GM21423 (cell line): Measurements from ENCODE around the gene GBP1.
A peak's percentile ranks its signal among the peaks of the same experiment; 100 is the strongest.
"Not testable (repeated sequence)": the region's sequence is repeated elsewhere in the genome, so short reads cannot be mapped to it uniquely, and the experiment has no call there.

Source experiments
- ATAC-seq: cut with Tn5 transposase; IDR thresholded peaks from one replicate; pipeline ENCODE4 v1.9.1; 2021; ENCODE audit warnings: mild to moderate bottlenecking, moderate library complexity; ENCODE audit not compliant: unreplicated experiment

GBP1 gene

DNA sequence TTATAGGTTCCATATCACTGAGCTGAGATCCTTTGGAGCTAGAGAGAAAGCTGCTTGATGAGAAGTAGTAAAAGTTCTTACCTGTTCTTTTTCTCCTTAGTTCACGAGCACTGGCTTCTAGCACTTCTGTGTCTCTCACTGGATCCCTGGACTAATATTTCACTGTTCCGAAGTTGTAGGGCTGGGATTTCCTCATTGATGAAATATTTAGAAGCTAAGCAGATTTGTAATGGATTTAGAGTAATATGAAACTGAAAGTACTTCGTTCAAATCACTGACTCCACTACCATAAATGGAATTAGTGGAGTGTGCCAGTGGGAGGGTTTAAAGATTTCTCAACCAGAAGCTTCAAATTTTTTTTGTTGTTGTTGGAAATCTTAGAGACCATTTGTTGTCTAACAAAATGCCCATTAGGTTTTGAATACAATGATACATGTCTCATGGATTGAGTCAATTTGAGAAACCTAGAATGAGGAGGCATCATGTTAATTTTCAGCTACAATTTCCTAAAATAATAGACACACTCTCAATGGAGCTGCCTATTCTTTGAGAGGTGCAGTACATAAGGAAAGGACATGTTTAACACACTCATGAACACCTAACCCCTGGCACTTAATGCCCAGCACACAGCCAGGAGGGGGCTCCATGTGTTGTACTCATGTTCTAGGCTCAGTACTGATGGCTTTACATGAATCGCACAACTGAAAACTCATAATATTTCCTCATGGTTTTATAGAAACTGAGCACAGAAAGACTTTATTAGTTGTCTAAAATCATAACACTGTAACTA, at the start of gene GBP1:
TSS of gene GBP1 (minus strand) at position 130 of the 790 bp plus-strand sequence. CDS start 1,974 bp downstream, outside the sequence.
- peak; percentile 66 for ATAC-seq

GRCh38 chr1:89114662-89115061, 49.7 kb upstream of the GBP1 start:
- no peak for ATAC-seq

DNA sequence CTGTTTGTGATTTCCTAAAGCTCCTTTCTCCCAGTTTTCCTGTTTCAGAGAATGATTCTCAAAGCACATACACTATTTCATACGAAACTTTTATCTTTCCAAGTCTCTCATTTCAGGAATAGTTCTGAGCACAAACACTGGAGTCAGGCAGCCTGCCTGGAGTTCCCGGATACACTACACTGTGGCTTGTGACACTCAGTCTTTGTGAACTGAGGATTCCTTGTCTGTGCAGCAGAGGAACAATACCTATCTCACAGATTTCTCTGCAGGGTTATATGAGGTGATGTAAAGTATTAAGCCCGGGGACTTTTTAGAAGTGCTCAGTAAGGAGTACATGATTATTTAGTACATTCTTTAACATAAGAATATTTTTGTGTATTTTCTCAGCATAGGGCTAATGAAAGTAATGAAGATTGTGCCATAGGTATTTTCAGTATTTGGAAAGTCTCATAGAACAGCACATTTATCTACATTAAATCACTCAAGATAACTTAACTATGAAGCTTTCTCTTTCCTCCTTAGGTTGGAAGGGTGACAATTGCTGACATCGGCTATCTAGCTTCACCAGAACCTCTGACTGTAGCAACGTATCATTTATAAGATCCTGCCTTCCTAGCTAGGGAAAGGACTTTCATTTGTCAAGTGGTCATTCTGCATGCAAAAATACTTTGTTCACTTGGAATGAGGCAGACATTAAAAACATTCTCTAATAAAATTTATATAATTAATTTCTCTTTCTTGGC, 48.0 kb upstream of the GBP1 start:
- ATAC-seq: no peak

DNA sequence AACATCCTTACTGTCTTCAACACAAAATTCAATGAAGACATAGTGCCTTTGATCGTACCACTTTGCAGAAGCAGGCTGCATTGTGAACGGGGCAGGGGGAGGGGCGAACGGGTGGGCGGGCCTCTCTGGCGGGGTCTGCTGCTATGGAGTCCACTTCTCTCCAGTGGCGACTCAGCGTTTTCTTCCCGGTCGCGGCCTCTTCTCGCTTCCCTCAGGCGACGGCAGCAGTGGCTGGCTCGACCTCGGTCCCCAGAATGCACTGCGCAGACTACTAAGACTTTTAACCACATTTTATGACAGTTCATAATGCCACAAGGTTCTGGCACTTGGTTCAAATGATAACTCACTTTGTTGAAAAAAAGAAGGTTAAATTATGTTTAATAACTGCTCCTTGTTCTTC, 39.7 kb upstream of the GBP1 start:
- ATAC-seq: no peak

DNA sequence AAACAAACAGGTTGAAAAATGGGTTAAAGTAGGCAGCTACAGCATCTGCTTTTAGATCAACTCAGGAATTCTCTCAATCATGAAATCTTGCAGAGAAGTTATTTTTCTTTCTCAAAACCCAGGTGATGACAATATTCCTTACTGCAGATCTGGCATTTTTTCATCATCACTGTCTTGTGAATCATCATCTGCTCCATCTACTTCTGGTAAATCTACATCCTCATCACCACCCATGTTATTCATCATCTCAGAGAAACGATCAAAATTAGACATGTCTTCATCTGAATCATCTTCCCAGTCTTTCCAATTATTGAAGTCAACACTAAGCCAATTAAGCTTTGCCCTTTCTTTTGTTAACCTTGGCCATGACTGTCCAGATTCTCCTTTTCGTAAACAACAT, 39.1 kb upstream of the GBP1 start:
- ATAC-seq: no peak

GRCh38 chr1:89102021-89102420, 37.0 kb upstream of the GBP1 start:
- no peak for ATAC-seq

DNA sequence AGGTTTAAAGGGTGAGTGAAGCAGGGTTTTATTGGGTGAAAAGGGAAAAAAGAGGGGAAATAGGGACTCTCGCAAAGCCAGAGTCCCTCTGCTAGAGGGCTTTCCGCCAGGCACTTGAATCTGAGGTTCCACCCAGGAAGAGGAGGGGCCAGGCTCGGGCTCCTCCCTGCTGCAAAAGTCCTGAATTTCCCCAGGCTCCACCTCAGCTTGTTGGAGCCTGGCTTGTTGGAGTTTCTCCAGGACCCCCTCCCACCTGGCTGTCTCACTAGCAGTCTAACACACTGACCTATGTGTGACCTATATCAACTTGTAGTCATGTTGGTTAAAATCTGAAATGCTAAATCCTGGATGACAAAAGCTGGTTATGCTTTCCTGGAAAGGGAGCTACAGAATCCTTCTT, 35.4 kb upstream of the GBP1 start:
- ATAC-seq: no peak

- ATAC-seq: no peak
Measured at GRCh38 chr1:89098857-89099256, 33.8 kb upstream of the GBP1 start.

GRCh38 chr1:89095737-89096136, 30.7 kb upstream of the GBP1 start:
- no peak for ATAC-seq

DNA sequence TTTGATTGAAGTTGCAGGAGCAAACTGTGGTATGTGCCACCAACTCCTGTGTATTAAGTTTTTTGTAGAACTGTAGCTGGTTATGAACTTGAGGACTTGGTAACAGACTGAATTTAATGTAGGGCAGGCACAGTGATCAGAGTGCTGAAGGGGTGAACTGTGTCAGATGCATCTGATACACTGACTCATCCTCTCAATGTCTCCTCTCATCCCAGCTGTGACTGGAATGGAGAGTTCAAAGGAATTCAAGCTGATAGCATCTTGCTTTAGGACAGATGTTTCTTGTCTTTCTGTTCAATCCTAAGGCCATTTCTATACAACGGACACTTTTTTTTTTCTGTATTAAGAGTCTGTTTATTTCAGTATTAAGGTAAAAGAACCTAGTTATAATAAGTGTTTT, 25.0 kb upstream of the GBP1 start:
- no peak for ATAC-seq

- ATAC-seq: no peak
Measured at GRCh38 chr1:89088572-89088971, 23.6 kb upstream of the GBP1 start.

- no peak for ATAC-seq
Measured at GRCh38 chr1:89087241-89087640, 22.2 kb upstream of the GBP1 start.

GRCh38 chr1:89085781-89086180, 20.8 kb upstream of the GBP1 start:
- no peak for ATAC-seq

DNA sequence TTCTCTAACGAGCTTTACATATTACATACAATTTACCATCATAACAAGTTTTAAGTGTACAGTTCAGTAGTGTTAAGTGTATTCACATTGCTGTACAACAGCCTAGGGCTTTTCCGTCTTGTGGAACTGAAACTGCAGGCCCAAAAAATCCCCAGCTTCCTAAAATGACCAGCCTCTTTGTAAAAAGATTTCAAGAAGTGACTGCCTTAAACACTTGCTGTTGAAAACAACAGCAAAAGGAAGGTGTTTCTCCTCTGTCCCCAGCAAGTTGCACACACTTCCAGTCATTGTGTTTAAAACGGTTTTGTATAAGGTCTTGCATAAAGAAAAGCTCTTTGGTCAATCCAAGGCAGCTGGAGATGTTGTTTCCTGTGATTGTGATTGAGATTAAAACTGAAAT, 16.0 kb upstream of the GBP1 start:
- ATAC-seq: no peak

GRCh38 chr1:89080068-89080467, 15.1 kb upstream of the GBP1 start:
- ATAC-seq: not testable (repeated sequence)

DNA sequence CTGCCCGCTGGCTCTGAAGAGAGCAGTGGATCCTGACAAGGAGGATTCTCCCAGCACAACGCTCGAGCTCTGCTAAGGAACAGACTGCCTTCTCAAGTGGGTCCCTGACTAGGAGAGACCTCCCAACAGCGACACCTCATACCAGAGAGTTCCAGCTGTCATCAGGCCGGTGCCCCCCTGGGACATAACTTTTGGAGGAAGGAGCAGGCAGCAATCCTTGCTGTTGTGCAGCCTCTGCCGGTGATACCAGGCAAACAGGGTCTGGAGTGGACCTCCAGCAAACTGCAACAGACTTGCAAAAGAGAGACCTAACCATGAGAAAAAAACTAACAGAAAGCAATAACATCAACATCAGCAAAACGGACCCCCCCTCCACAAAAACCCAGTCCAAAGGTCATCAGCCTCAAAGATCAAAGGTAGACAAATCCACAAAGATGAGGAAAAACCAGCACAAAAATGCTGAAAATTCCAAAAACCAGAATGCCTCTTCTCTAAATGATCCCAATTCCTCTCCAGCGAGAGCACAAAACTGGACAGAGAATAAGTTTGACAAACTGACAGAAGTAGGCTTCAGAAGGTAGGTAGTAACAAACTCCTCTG, 7.6 kb upstream of the GBP1 start:
- not testable (repeated sequence) for ATAC-seq

DNA sequence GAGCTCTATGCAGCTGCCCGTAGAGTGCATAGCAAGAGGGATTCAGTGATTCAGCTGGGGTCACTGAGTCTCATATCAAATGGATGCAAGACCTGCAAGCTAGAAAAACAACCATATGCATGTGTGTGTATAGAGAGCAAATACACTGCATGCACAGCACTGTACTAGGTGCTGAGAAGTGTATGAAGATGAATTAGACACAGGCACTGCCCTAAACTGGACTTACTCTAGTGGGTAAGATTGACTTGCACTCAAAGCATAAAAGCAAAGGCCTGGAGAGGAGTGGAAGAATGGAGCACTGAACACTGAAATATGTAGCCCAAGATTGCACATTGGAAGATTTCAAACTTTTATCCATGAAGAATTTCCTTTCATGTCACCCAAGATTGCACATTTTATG, 5.5 kb upstream of the GBP1 start:
- ATAC-seq: no peak

- ATAC-seq: no peak
Measured at GRCh38 chr1:89069951-89070350, 4.9 kb upstream of the GBP1 start.

DNA sequence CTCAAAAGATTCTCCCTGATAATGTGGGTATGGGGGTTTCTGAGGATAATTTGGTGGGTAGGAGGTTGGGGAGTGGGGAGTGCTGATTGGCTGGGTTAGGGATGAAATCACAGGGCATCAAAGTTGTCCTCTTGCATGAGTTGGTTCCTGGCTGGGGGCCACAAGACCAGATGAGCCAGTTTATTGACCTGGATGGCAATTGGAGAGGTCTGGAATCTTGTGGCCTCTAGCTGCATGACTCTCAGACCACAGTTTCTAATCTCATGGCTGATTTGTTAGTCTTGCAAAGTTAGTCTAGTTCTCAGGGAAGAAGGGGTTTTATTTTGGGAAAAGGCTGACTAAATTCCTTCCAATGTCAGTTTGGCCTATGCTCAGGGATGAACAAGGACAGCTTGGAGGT, 3.3 kb upstream of the GBP1 start:
- no peak for ATAC-seq

DNA sequence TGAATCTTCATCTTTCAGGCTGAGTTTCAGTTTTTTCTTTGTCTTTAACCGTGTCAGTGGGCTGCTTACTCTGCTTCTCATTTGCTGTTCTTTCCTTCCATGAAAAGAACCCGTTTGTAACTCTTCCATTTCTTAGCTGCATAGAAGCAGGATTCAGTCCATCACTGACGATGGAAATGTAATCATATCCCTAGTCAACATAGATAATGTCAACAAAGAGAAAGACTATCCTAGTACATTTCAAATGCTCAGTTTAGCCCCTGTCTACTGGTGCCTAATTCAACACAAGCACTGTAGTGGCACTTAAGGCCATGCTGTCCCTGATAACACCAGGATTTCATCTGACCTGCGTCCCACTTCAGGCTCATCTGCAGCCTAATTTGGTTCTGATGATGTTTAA, 376 bp downstream of the GBP1 start:
- ATAC-seq: peak; percentile 43

GRCh38 chr1:89063094-89063493, 1.9 kb downstream of the GBP1 start:
- ATAC-seq: no peak

GRCh38 chr1:89060091-89060490, 4.9 kb downstream of the GBP1 start:
- no peak for ATAC-seq
